ENCODE measurements around the gene EXD1.
"Not testable (repeated sequence)": the region's sequence is repeated elsewhere in the genome, so short reads cannot be mapped to it uniquely, and the experiment has no call there.

EXD1 gene

DNA sequence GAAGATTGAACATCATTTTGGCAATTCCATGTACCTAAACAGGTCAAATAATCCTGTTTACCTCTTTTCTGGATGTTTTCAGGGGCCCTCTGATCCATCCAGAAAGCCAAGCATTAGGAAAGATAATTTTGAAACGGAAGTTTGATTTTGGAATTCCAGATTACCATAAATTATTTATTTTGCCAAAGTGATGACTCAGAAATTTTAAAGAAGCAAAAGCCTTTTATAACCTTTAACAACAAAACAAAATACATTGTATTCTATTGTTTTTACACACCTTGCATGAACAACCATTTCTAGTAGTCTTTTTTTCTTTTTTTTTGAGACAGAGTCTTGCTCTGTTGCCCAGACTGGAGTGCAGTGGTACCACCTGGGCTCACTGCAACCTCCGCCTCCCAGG is 82.5 kb downstream of the EXD1 start:
- DNase-seq (ENCODE audit: low read depth, low spot score) = no peak

DNA sequence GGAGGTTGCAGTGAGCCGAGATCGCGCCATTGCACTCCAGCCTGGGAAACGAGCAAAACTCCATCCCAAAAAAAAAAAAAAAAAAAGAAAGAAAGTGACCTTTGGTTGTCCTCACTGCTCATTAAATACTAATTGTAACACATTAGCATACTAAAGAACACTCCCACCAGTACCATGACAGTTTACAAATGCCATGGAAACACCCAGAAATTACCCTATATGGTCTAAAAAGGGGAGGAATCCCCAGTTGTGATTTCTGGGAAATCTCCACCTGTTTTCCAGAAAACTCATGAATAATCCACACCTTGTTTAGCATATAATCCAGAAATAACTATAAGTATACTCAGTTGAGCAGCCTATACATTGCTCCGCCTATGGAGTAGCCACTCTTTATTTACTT is 90.9 kb downstream of the EXD1 start:
- no peak for DNase-seq (ENCODE audit: low read depth, low spot score)

DNA sequence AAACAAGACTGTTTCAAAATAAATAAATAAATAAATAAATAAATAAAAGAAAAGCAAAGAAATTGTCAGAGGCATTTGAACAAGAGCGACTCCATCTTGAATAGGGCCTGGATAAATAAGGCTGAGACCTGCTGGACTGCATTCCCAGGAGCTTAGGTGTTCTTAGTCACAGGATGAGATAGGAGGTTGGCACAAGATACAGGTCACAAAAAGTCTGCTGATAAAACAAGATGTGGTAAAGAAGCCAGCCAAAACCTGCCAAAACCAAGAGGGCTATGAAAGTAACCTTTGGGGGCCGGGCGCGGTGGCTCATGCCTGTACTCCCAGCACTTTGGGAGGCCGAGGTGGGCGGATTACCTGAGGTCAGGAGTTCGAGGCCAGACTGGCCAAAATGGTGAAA is 91.4 kb downstream of the EXD1 start:
- not testable (repeated sequence) for DNase-seq (ENCODE audit: low read depth, low spot score)

DNA sequence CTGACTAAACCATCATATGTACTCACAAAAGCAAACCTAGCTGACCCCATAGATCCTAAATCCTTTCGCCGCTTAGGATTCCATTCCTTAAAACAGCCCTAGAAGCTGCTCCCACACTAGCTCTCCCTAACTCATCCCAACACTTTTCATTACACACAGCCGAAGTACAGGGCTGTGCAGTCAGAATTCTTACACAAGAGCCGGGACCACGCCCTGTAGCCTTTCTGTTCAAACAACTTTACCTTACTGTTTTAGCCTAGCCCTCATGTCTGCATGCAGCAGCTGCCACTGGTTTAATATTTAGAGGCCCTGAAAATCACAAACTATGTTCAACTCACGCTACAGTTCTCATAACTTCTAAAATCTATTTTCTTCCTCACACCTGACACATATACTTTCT is 95.0 kb downstream of the EXD1 start:
- DNase-seq (ENCODE audit: low read depth, low spot score) = not testable (repeated sequence)

DNA sequence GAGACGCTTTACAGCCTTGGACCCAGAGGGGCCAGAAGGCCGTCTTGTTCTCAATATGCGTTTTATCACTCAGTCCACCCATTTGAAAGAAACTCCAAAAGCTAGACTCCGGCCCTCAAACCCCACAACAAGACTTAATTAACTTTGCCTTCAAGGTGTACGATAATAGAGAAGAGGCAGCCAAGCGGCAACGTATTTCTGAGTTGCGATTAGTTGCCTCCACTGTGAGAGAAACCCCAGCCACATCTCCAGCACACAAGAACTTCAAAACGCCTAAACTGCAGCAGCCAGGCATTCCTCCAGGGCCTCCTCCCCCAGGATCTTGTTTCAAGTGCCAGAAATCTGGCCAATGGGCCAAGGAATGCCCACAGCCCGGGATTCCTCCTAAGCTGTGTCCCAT is 97.1 kb downstream of the EXD1 start:
- DNase-seq (ENCODE audit: low read depth, low spot score) = no peak
